ENCODE measurements around the gene FBXL16.

- TF ChIP-seq POLR2A (IDR thresholded peaks at IDR 0.05) (no peak), CTCF (IDR thresholded peaks at IDR 0.05) (no peak)
Observed at GRCh38 chr16:659618-660017, 46.0 kb downstream of the FBXL16 start.

Data from body of pancreas (tissue), 4 donors.